GM18505 (cell line): Measurements from ENCODE around the gene ZNRD2.

Source experiments
- ATAC-seq: cut with Tn5 transposase; IDR thresholded peaks from one replicate; pipeline ENCODE4 v1.9.1; 2021; ENCODE audit not compliant: unreplicated experiment
- POLR2A ChIP-seq: IDR thresholded peaks from 4 replicates; pipeline ENCODE4 v1.6.1; 2011; ENCODE audit warnings: borderline replicate concordance; ENCODE audit not compliant: insufficient read depth, insufficient read length; ENCODE audit errors: extremely low read depth

The ZNRD2 gene

DNA sequence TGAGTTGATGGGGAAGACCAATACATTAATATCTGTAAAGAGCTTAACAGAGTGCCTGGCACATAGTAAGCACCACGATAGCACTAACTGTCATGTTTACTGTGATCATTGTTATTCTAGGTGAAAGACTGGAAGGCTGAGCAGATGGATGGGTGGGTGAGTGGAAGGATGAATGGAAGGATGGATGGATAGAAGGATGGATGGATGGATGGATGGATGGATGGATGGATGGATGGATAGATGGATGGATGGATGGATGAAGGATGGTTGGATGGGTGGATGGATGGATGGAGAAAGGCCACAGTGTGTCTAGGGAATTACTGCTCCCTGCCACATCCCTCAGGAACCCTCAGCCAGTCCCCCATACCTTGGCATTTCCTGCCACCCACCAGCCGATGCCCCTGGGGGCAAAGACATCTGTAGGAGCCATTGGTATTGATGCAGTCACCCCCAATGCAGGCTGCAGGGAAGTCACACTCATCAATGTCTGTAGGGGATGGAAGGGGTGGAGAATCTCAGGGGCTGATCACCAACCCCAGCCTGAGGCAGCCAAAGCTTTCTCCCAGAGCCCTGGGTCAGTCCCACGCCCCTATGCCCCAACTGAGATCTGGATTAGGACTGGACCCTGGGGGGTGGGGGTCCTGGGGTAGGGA is 27.4 kb upstream of the ZNRD2 start:
- TF ChIP-seq POLR2A, result no peak
- no peak for ATAC-seq

DNA sequence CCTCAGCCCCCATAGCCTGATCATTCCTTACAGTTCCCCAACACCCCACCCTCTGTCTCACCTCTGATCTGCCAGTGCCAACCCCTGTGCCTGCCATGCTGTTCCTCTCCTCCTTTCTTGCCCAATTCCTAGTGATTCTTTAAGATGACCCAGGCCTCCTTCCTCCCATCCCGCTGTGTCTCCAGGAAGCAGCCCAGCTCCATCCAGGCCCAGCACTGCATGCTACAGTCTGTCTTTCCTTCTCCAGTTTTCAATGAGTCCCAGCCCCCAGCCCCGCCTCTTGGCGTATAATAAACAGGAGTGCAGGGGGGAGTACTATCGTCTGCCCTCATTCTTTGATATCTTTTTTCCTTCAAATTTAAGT is 24.4 kb upstream of the ZNRD2 start:
- TF ChIP-seq POLR2A, result no peak
- no peak for ATAC-seq

DNA sequence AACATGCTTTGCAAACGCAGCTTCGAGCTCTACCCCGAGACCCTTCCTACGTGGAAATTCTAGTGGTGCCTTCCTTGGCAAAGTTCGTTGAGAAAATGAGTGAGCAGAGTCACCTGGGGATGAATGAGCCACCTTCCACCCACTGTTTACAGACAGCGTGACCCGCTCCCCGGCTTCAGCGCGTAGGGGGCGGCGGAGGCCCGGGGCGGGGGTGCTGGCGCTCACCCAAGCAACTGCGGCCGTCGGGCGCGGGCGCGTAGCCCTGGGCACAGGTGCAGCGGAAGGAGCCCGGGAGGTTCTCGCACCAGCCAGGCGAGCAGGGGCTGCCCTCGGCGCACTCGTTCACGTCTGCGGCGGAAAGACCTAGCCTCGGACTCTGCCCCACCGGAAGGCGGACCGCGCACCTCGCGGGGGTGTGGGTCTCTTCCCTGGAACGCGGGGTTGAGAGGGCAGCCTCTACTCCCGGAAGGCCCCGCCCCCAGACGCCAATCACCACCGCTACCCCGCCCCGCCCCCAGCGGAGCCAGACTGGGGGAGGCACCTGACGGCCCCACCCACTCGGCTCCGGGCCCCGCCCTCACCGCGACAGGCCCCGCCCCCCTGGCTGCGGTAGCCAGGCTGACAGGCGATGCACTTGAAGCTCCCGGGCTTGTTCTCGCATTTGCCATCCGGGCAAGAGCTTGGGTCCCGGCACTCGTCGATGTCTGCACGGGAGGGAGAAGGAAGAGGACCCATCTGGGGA is 23.9 kb upstream of the ZNRD2 start:
- TF ChIP-seq POLR2A, result no peak
- peak; percentile 70 for ATAC-seq

DNA sequence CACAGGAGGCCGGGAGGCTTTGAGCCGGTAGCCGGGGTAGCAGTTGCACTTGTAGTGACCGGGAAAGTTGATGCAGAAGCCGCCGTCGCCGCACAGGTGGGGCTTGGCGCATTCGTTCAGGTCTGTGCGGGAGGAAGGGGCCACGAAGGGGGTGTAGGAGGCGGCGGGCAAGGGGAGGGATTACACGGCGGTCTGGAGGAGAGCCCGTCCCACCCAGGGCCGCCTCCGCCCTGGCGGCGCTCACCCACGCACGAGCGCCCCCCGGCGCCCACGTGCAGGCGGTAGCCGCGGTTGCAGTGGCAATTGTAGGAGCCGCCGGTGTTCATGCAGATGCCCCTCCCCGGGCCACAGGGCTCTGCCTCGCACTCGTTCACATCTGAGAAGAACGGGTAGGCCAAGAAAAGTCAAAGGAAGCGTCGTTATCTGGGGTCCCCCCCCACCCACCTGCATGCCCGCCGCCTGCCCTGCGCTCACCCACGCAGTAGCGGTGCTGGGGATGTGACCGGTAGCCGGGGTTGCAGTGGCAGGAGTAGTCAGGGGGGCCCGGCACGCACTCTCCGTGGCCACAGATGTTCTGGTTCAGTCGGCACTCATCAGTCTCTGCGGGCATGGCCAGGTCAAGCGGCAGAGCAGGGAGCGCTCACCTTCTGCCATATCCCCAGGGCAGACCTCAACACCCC is 22.7 kb upstream of the ZNRD2 start:
- TF ChIP-seq POLR2A, result no peak

DNA sequence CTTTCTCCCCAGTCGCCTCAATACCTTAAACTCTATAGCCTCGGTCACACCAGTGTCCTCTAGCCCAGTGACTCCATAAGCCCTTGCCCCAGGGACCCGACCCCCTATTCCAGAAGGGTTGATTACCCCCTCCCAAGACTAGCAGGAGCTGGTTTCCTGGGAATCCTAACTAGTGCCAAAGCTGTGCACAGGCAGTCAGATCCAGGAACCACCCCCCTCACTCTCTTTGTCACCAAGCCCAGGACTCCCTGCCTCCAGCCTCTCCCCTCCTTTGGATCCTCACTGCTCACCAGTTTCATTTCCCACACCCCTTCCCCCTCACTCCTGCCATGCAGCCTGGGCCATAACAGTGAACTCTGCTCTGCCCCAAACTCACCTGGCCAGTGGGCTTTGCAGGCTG is 21.9 kb upstream of the ZNRD2 start:
- no peak for TF ChIP-seq POLR2A

More for the DNA sequence above, 22.7 kb upstream of the ZNRD2 start:
- no peak for ATAC-seq

DNA sequence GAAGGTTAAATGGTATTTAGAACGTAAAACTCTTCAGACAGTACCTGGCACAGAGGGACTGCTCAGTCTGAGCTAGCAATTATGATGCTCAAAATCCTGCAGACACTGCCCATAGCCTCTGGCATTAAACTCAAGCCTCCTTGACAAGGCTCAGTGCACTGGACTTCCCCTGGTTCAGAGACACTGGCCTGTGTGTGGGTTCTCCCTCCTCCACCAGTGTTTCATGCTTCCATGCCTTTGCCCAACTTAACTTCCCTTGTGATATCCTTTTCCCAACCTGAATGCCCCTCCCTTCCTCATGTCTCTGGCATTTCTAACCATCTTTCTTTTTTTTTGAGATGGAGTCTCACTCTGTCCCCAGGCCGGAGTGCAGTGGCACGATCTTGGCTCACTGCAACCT is 21.2 kb upstream of the ZNRD2 start:
- TF ChIP-seq POLR2A, result no peak
- ATAC-seq, result no peak

More for the DNA sequence above, 21.9 kb upstream of the ZNRD2 start:
- ATAC-seq, result no peak

DNA sequence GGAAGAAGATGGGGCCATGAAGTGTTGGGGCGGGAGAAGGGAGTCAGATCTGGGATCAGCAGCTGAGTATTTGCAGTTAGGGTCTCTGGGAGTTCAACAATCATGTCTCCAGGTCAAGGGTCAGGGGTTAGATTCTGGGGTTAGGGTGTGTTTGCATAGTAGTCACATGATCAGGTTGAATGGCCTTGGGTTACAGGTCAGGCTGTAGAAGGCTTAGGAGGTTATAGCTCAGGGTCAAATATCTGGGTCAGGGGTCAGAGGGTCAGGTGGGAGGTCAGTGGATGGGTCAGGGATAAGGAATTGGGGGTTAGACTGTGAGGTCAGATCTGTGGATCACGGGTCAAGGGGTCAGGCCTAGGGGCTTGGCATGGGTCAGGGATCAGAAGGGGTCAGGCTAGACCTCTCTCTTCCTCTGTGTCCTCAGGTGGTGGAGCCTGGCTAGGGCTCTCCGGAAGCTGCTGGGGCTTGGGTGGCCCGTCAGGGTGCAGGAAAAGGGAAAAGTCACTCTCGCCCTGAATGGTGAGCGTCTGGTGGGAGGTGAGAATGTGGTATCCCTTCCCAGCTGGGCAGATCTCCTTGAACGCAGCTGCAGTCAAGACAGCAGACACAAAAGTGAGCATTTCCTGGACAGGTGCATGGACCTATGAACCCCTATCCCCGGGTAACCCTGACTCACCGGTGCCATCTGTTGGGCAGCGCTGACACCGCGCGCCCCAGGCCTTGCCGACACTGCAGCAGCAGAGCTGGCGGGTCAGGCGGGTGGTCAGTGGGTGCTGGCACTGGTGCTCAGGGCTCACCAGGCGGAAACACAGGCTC is 18.5 kb upstream of the ZNRD2 start:
- TF ChIP-seq POLR2A, result no peak
- no peak for ATAC-seq

DNA sequence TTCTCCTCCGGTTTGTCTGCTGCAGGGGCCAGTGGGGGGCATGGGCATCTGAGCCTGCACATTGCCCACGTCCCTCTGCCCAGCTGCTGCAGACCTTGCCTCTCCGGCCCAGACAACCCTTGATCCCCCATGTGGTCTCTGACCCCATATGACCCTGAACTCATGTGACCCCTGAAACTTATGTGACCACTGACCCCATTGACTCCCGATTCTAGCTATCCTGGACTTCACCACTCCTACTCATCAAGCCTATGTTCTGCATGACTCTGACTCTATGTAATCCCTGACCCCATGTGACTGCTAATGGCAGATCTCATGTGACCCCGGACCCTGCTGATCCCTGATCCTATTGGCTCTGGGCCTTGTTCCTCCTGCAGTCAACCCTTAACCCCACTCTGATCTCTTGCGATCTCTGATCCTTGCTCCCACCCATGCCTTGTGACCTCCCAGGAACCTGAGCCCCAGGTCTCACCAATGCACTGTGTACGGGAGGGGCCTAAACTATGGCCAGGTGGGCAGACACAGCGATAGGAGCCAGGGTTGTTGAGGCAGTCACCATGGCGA is 17.8 kb upstream of the ZNRD2 start:
- no peak for TF ChIP-seq POLR2A
- ATAC-seq, result no peak

DNA sequence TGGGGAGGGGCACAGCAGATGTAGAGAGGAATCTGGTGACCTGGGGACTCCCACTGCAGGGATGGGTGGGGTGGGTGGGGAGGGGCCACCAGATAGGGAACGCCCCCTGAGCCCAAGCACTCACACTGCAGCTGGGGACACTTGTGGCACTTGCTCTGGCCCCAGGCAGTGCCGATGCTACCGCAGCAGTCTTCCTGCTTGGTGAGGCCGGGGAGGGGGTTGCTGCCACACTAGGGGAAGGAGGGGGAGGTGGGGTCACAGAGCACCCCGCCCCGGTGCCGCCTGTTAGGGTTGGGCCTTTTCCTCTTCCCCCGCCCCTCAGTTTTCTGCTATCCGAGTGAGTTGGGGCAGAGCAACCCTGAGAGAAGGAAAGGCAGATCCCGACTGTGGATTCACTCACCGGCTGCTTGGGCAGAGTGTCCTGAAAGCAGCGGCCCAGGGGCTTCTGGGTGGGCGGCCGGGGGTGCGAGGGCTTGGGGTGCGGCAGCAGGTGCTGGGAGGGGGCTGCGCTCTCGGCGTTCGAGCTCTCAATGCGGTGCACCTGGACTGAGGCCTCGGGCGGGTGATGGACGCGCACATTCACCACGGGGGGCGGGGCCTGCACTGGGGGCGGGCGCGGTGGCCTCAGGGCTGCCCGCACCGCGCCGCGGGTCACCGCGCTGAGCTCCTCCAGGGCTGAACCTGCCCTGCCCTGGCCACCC is 16.8 kb upstream of the ZNRD2 start:
- TF ChIP-seq POLR2A, result no peak
- ATAC-seq, result no peak

DNA sequence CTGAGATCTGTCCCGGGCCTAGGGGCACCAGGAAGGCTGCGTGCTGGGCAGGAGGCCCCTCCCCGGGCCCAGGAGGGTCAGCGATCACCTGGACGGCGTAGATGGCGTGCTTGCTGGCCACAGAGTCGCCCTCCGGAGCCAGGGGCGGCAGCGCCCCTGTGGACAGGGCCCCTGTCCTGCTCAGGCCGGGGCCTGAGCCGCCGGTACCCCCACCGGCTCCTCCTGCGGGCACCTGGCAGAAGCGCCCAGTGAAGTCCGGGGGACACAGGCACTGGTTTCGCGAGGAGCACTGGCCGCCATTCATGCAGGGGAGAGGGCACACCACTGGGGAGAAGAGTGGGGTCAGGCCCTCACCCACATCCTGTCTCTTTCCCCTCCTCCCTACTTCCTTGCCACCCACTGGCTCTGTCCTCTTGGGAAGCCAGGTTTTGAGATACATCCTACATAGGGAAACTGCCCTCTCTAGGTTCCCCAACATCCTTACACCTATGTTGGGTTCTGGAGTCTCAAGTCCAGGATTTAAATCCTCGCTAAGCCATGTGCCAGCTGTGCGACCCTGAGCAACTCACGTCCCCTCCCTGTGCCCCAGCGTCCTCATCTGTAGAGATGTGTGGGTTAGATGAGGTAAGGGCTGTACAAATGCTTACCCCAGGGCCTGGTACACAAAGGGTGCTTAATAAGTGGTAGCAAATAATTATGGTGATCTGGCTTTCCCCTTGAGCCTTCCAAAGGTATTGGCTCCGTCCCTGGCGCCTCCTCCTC is 16.0 kb upstream of the ZNRD2 start:
- no peak for ATAC-seq
- TF ChIP-seq POLR2A, result no peak

DNA sequence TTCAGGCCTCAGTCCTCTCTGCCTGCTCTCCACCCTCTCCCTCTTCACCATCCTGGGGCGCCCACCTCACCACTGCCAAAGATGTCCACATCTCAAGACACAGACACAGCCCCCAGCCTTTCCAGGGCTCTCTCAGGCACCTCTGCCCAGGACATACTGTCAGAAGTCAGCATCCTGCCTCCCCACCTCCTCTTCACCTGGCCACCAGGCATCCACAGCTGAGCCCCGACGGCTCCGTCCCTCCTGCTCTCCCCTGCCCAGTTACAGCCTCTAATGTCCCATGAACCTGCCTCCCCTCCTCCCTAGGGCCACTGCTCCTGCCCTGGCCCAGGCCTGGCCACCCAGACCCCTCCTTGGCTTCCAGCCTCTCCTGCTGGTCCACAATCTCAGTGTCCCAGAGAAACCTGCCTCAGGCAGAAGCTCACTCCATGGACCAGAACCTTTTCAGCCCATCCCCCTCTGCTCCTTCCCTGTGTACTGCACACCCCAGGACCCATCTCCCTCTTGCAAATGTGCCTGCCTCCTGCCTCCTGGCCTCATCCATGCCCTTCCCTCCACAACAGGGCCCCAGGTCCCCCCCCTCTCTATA is 15.3 kb upstream of the ZNRD2 start:
- no peak for TF ChIP-seq POLR2A
- ATAC-seq, result no peak

DNA sequence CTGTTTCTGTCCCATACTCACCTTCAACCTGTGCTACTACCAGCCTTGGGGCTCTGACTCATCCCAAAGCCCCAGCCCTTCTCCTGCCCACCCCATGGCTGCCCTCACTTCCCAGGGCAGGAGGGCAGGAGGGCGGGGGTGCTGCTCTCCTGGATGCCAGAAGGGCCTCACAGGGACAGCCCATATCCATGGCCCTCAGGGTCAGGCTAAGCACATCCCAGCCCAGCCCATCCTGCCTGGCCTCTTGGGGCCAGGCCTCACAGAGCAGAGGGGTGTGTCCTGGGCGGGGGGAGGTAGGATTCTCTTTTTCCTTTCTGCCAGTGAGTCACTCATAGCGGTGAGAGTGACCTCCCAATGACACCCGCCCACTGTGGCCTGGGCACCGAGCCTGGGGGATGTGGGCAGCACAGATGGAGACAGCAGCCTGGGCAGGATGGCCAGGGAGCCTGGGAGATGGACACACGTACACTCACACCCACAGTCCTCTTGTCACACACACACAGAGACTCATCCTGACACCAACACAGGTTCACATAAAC is 14.5 kb upstream of the ZNRD2 start:
- ATAC-seq, result no peak

More for the DNA sequence above, 14.5 kb upstream of the ZNRD2 start:
- TF ChIP-seq POLR2A, result no peak
